HG03575 (cell line): Measurements from ENCODE around the gene TIPARP.

Experiments used
- ATAC-seq: cut with Tn5 transposase; IDR thresholded peaks from one replicate; pipeline ENCODE4 v1.9.1; 2021; ENCODE audit not compliant: unreplicated experiment, insufficient number of reproducible peaks, low FRiP score; ENCODE audit errors: extremely low read depth

TIPARP gene

DNA sequence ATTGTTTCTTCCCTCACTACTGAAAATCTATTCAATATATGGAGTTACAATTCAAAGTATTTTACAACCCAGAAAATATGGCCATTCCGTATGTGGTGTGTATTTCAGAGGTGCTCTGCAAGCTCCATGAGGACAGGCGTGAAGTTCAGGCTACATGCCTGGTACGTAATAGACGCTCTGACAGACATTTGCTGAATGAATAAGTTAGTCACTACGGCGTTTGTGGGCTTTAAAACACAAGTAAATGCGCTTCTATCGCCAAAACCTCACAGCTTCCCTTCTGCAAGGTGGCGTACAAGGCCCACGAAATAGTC is 701 bp upstream of the TIPARP start:
- ATAC-seq: no peak

DNA sequence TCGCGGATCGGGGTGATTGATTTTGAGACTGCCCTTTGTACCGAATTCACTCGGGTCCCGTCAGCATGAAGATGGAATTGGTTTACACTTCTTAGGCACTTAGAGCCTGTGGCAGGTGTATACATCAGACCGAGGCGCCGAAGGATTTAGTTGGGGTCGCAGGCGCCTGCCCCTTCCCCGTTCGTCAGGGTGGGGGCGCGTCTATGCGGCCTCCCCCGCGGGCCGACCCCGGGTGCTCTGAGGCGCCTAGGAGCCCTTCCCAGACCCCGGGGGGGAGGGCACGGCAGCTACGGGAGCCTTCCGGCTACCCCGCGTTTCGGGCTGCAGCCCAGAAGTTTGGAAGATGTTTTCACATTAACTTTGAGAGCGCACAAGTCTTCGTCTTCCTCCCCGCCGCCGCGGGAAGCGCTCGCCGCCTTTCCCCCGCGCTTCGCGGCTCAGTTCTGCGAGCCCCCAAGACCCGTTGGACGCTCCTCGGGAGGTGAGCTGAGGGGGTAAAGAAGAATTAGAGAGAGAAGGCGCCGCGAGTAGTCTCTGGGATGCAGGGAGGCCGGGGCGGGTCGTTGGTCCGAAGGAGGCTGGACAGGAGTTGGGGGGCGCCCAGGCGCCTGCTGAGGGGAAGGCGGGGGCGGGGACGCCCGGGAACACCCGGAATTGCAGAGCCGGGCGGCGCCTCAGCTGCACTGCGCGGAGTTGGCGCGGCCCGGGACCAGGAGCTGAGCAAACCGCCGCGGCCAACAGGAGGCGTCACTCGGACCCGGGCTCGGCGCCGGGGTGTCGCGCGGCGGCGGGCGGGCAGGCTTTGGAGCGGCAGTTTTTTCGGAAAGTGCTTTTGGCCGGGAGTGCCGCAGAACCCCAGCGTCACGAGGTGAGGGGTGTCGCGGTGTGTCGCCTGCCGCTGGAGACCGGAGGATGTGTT is 780 bp downstream of the TIPARP start:
- no peak for ATAC-seq

- no peak for ATAC-seq
Observed at GRCh38 chr3:156675830-156676767, 1.7 kb downstream of the TIPARP start.

DNA sequence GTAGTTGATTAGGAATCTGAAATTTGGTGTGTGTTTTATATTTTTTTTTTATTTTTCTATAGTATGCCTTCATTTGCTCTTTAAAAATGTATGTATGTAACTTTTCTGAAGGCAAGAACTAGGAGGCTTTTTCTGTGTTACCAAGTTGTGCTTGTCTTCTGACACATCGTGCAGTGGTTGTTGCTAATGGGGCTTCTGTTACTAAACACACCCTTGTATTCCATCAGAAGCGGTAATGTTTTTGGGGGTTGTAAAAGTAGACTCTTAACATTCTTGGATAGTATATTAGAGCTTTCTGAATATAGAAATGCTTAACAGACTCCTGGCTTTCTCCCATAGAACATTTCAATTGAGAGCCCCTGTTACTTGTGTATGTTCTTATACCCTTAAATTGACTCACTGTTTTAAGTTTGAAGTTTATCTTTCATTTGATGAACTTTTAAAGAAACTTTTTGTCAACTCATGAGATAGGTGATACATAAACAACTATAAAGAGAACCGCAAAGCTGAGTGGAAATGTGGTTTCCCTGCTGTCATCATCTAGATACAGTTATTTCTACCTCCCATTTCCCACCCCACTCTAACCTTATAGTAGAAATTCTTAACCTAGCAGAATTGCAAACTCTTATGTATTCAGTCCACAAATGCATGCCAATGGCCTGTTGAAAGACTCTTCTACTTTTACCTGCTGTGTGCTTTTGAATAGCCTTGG is 2.5 kb downstream of the TIPARP start:
- no peak for ATAC-seq

DNA sequence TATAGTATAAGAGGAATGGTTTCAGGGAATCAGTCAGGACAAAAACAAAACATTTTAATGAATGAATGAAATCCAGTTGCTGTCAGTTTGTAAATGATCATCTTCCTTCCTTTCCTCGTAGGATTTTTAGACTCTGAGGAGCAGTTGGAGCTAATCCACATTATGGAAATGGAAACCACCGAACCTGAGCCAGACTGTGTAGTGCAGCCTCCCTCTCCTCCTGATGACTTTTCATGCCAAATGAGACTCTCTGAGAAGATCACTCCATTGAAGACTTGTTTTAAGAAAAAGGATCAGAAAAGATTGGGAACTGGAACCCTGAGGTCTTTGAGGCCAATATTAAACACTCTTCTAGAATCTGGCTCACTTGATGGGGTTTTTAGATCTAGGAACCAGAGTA is 3.1 kb downstream of the TIPARP start:
- ATAC-seq: no peak

GRCh38 chr3:156678197-156678596 is 3.8 kb downstream of the TIPARP start:
- no peak for ATAC-seq

GRCh38 chr3:156680243-156680914 is 6.0 kb downstream of the TIPARP start:
- no peak for ATAC-seq

DNA sequence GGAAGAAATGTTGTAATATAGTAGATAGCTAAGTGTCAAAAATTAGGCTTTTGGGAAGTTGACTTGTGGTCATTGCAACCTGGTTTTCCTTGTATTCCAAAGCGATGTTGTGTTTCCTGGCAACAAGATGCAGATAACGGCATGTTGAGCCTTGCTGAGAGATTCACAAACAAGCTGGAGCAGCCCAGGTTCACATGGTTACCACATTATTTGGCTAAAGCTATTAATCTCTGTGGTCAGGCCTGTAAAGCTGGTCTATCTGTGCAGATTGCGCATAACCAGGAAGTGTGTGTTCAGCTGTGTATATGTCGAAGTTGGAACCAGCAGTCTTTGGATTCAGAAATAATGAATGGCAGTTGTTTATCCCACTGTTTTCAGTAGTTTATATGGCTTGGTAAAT is 6.6 kb downstream of the TIPARP start:
- no peak for ATAC-seq

GRCh38 chr3:156682501-156682900 is 8.1 kb downstream of the TIPARP start:
- ATAC-seq: no peak

DNA sequence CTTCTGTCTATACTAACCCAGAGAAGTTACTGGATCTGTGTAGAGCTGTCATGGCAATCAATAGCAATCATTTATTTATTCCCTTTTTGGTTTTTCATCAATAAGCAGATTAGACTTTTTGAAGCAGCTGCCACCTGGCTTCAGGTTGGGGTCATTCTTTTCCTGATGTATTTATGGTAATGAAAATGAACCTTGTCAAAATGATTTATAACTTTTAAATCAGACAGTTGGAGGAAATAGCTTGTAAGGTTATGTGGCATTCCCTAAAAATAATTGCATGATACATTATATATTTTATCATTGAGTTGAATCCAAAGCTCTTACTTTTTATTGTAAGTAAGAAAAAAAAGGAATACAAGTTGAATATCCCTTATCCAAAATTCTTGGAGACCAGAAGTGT is 8.6 kb downstream of the TIPARP start:
- no peak for ATAC-seq

GRCh38 chr3:156685198-156685597 is 10.8 kb downstream of the TIPARP start:
- no peak for ATAC-seq

- no peak for ATAC-seq
Observed at GRCh38 chr3:156685752-156686151, 11.4 kb downstream of the TIPARP start.

DNA sequence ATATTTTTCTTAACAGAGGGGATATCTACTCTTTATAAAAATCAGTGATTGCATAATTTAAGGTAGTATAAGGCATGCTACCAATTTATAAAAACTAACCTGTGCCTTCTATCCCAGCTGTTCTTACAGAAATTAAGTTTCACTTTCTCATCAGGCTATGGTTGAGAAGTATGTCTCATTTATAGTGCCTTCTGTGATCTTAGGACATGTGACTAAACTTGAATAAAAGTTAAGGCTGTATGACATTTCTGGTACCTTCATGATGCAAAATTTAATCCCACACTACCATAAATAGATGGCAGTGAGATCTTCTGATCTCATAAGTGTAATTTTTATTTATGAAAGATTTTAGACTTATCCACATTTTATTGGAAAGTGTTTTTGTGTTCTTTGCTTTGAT is 12.6 kb downstream of the TIPARP start:
- no peak for ATAC-seq

DNA sequence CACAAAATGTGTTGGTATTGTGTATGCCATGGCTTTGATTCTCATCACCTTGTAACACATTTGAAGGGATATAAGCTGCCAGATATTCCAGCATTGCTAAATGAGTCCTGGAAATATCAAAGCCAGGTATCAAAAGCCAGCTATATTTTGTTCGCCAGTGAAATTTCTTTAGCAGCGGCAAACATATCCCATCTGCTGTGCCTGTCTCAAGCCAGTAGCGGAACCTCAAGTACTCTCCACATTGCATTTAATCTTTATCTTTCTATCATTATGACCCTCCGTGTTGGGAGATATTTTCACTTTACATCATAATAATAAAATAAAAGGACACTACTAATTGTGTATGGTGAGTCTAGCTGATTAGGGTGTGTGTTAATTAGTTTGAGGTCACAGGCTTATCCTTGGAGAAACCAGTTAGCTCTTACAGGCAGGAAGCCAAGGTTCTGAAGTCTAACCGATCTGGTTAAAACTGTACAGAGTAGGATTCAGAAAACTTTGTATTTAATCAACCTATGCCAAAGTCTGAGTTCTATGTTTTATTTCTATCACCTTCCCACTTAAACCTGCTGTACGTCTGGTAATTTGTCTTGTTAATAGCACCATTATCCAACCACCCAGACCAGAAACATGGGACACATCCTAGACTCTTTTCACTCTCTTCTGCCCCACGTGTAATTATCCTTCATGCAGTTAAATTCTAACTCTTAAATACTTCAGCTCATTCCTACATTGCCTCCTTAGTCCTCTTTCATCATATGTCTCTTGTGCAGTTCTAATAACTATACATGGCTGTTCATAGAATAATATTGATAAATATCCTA is 14.5 kb downstream of the TIPARP start:
- ATAC-seq: no peak

DNA sequence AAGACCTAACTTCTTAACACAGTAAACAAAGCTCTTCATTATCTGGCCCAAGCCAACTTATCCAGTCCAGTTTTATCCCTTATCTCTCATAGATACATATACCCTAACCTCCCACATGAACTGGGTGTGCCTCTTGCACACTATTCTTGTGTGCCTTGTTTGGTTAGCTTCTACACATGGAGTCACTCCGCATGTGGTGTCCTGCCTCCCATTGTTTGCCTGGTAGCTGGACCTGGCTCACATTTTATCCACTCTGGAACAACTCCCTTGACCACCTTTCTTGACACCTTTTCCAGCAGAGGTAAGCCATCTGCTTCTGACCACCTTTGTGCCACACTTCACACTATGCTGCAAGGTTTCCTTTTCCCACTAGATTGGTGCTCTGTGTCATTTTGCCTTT is 15.2 kb downstream of the TIPARP start:
- ATAC-seq: no peak

DNA sequence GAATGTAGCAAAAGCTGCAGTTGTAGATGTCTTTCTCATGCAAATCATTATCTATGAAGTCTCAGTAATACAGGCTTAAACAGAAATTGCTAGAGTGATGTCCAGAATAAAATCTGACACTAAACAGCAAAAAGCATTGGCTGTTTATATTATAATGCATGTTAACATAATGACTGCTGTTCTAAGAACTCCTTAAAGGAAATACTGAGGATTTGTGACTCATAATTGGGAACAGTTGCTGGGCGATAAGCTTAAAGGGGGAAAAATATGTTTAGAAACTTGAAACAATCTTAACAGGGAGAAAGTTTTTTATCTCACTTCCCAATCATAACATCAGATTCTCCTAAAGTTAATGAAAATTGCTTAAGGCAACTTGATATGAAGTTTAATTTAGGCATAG is 17.5 kb downstream of the TIPARP start:
- ATAC-seq: no peak

GRCh38 chr3:156693166-156693565 is 18.8 kb downstream of the TIPARP start:
- no peak for ATAC-seq

DNA sequence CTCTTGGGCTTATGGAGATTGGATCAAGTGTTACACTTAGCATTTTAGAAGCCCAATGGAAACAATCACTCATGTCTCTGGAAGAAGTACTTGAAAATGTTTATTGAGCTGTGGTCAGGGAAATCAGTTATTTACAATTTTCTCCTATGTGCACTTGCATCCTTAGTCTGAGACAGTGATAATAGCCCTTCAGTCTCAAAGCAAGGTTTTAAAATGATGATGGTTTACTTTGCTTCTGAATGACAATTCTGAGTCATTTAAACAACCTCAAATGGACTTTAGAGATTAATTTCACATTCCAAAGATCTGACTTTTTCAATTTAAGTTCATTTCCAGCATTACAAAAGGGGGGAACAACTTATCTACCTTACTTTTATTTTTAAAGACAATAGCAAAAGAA is 20.1 kb downstream of the TIPARP start:
- ATAC-seq: no peak
